ENCODE measurements around the gene SEPTIN14. TPM values are rescaled to one million over a fixed set of nuclear protein-coding genes. Genes with fewer than 3 reads are reported as not detected.
"Not testable (repeated sequence)": the region's sequence is repeated elsewhere in the genome, so short reads cannot be mapped to it uniquely, and the experiment has no call there.

Gene SEPTIN14
- total and polyA plus RNA-seq, 2 of the 13 experiments (the other 11 are each of a cell fraction or from before 2014, with no cell fraction given), result not detected

GRCh38 chr7:55868989-55869388, 6.4 kb upstream of the SEPTIN14 start:
- intact Hi-C loops (cut with micrococcal nuclease; ENCODE audit: unreplicated experiment); H4K20me1 ChIP-seq (ENCODE audit: insufficient read depth, low read length); ATAC-seq; CTCF ChIA-PET (ENCODE audit: low intra/inter-chr PET ratio, low total read pairs); POLR2A ChIA-PET; FAIRE-seq; H3K9me3 ChIP-seq (ENCODE audit: low read length); H2AFZ ChIP-seq (ENCODE audit: low read length); H3K27ac ChIP-seq (ENCODE audit: extremely low read length, insufficient read depth, low read length); H3K79me2 ChIP-seq (ENCODE audit: insufficient read depth, low read length); in situ Hi-C loops (cut with HindIII; ENCODE audit: extremely low pct_ligation_motif_present, low pct_unique_long_range_greater_than_20kb); H3K27me3 ChIP-seq (ENCODE audit: control insufficient read depth in 1 of 2, insufficient read depth in 2 of 2, low read length in 2 of 2); DNase-seq (ENCODE audit: low spot score); H3K9ac ChIP-seq (ENCODE audit: insufficient read depth, low read depth, low read length); H3K36me3 ChIP-seq (replicated peaks in 1 of 2; ENCODE audit: control insufficient read depth in 1 of 2, insufficient read depth in 2 of 2, low read length in 2 of 2); H3K4me1 ChIP-seq (ENCODE audit: insufficient read depth, low read length); BruUV-seq (replicated peaks); H3K4me3 ChIP-seq (replicated peaks in 1 of 3; ENCODE audit: insufficient read depth in 1 of 3, low read depth in 2 of 3, low read length in 3 of 3): not testable (repeated sequence)
- 5% methylated on average over 6 of the region's 7 CpGs for WGBS (ENCODE audit: low lambda C conversion rate)
- TF ChIP-seq ZMYM4 (CRISPR knock-in tag; IDR thresholded peaks at IDR 0.05) (peak; percentile 48; the same call in 1 of the 2 replicates), POGZ (CRISPR knock-in tag; IDR thresholded peaks at IDR 0.05) (peak; percentile 52; the same call in 1 of the 2 replicates), POLR2A (IDR thresholded peaks at IDR 0.05; ENCODE audit: insufficient read depth in 1 of 2, low read depth in 2 of 2, low read length in 2 of 2) (0 out of 4 replicates have a peak, but pooled peaks of 1 of the 2 experiments have one; percentile 19), NFYB (CRISPR knock-in tag; IDR thresholded peaks at IDR 0.05) (peak; percentile 68), NFYC (CRISPR knock-in tag; IDR thresholded peaks at IDR 0.05) (peak; percentile 74)
- TF ChIP-seq, protein P1, sequence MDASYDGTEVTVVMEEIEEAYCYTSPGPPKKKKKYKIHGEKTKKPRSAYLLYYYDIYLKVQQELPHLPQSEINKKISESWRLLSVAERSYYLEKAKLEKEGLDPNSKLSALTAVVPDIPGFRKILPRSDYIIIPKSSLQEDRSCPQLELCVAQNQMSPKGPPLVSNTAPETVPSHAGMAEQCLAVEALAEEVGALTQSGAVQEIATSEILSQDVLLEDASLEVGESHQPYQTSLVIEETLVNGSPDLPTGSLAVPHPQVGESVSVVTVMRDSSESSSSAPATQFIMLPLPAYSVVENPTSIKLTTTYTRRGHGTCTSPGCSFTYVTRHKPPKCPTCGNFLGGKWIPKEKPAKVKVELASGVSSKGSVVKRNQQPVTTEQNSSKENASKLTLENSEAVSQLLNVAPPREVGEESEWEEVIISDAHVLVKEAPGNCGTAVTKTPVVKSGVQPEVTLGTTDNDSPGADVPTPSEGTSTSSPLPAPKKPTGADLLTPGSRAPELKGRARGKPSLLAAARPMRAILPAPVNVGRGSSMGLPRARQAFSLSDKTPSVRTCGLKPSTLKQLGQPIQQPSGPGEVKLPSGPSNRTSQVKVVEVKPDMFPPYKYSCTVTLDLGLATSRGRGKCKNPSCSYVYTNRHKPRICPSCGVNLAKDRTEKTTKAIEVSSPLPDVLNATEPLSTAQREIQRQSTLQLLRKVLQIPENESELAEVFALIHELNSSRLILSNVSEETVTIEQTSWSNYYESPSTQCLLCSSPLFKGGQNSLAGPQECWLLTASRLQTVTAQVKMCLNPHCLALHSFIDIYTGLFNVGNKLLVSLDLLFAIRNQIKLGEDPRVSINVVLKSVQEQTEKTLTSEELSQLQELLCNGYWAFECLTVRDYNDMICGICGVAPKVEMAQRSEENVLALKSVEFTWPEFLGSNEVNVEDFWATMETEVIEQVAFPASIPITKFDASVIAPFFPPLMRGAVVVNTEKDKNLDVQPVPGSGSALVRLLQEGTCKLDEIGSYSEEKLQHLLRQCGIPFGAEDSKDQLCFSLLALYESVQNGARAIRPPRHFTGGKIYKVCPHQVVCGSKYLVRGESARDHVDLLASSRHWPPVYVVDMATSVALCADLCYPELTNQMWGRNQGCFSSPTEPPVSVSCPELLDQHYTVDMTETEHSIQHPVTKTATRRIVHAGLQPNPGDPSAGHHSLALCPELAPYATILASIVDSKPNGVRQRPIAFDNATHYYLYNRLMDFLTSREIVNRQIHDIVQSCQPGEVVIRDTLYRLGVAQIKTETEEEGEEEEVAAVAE (CRISPR knock-in tag; IDR thresholded peaks at IDR 0.05; ENCODE audit: borderline replicate concordance), result 0 out of 2 replicates have a peak, but pooled peaks have one; percentile 61
- peak overlapping the region; percentile 3; the same call in 1 of the 2 replicates for H3K4me2 ChIP-seq (ENCODE audit: low read depth, low read length)

GRCh38 chr7:55845164-55845563, 17.4 kb downstream of the SEPTIN14 start:
- BruUV-seq (replicated peaks), result not testable (repeated sequence)

More at GRCh38 chr7:55845164-55845563, 17.4 kb downstream of the SEPTIN14 start:
- intact Hi-C loops (cut with micrococcal nuclease; ENCODE audit: unreplicated experiment); ATAC-seq; H3K79me2 ChIP-seq (ENCODE audit: insufficient read depth, low read length); DNase-seq (ENCODE audit: low spot score); POLR2A ChIA-PET; H3K27ac ChIP-seq (ENCODE audit: extremely low read length, insufficient read depth, low read length); H3K4me1 ChIP-seq (ENCODE audit: insufficient read depth, low read length); H4K20me1 ChIP-seq (ENCODE audit: insufficient read depth, low read length); H3K9me3 ChIP-seq (ENCODE audit: low read length); H3K36me3 ChIP-seq (replicated peaks in 1 of 2; ENCODE audit: control insufficient read depth in 1 of 2, insufficient read depth in 2 of 2, low read length in 2 of 2); H3K4me2 ChIP-seq (ENCODE audit: low read depth, low read length); in situ Hi-C loops (cut with HindIII; ENCODE audit: extremely low pct_ligation_motif_present, low pct_unique_long_range_greater_than_20kb); H3K27me3 ChIP-seq (ENCODE audit: control insufficient read depth in 1 of 2, insufficient read depth in 2 of 2, low read length in 2 of 2); H3K4me3 ChIP-seq (replicated peaks in 1 of 3; ENCODE audit: insufficient read depth in 1 of 3, low read depth in 2 of 3, low read length in 3 of 3); H2AFZ ChIP-seq (ENCODE audit: low read length); FAIRE-seq; CTCF ChIA-PET (ENCODE audit: low intra/inter-chr PET ratio, low total read pairs); H3K9ac ChIP-seq (ENCODE audit: insufficient read depth, low read depth, low read length): not testable (repeated sequence)
- 0% methylated on average over 1 of the region's 1 CpG for WGBS (ENCODE audit: low lambda C conversion rate)
